Posterior vena cava (tissue), 2 donors: ENCODE results near the gene GSTM2. TPM values are rescaled to one million over a fixed set of nuclear protein-coding genes. Genes with fewer than 3 reads are reported as not detected.
A peak's percentile ranks its signal among the peaks of the same experiment; 100 is the strongest.

Experiments
- DNase-seq: peaks from one replicate; pipeline ENCODE4 v3.0.0-alpha.2; 2020; ENCODE audit warnings: low spot score
- intact Hi-C, 2 donors: fragments of 100-400 bp; cut with DNase I; formaldehyde crosslinking; loops; one replicate each; pipeline versions ENCODE4 v1.14.1 to v1.14.2; 2022 to 2023
- total RNA-seq, 2 donors: library from RNA; stranded (reverse); fragmentation: NEBNext Ultra II Directional; extraction: Animal tissue kit (Norgen Biotek cat#: 25700); gene quantifications; one replicate each; pipeline ENCODE4 v1.2.1, GENCODE V29; 2021
- donor health status: DM: yes; HTN: yes; CAD: no.
- donor health status: DM: yes; HTN: yes; CAD: no.

GSTM2 gene
- total RNA-seq, 2 donors from 2014 or later = 29.2 to 45.9 TPM

DNA sequence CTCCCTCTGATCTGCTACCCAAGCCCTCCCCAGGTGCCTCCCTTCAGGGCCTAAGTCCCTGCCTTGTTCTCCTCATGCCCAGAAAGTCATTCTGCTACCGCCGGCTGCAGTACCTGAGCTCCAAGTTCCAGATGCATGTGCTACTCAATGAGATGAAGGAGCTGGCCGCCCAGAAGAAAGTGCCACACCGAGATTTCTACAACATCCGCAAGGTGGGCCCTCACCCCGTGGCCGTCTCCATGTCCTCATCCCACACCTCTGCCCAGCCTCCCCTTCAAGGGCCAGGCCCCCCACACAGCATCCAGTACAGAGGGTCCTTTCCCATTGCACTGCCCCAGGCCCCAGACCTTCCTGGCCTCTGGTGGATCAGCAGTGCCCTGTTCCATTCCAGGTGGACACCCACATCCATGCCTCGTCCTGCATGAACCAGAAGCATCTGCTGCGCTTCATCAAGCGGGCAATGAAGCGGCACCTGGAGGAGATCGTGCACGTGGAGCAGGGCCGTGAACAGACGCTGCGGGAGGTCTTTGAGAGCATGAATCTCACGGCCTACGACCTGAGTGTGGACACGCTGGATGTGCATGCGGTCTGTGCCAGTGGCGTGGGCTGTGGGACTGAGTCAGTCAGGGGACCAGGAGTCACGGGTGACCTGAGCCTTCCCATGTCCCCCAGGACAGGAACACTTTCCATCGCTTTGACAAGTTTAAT lies 40.0 kb upstream of the GSTM2 start:
- intact Hi-C loops = loop anchor here (5.0 to 10.0 kb wide), 2 partner anchors 83 to 86 kb away; partner anchors contain the start of gene GNAI3 (in 1 of the 2)
- peak; percentile 77 for DNase-seq

DNA sequence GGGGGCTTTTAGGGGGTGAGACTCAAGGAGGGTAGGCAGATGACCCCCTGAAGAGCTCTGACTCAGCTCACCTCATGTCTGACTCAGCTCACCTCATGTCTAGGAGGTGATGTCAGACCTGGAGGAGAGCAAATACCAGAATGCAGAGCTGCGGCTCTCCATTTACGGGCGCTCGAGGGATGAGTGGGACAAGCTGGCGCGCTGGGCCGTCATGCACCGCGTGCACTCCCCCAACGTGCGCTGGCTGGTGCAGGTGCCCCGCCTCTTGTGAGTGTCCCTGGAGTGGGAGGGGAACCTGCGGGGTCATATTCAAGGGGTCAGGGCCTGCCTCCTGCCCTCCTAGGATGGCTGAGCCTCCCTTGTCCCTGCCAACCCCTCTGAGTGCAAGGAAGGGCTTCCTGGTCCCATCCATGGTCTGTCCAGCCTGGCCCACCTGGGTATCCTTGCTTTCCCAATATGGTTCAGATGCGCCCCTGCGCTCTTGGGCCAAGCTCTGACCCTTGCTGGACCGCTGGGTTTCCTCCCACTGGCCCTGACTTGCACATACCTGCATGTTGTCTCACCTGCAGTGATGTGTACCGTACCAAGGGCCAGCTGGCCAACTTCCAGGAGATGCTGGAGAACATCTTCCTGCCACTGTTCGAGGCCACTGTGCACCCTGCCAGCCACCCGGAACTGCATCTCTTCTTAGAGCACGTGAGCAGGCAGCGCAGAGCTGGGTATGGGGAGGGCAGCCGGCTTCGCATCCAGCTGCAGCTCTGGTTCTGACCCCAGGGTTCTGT lies 39.1 kb upstream of the GSTM2 start:
- no peak for DNase-seq

DNA sequence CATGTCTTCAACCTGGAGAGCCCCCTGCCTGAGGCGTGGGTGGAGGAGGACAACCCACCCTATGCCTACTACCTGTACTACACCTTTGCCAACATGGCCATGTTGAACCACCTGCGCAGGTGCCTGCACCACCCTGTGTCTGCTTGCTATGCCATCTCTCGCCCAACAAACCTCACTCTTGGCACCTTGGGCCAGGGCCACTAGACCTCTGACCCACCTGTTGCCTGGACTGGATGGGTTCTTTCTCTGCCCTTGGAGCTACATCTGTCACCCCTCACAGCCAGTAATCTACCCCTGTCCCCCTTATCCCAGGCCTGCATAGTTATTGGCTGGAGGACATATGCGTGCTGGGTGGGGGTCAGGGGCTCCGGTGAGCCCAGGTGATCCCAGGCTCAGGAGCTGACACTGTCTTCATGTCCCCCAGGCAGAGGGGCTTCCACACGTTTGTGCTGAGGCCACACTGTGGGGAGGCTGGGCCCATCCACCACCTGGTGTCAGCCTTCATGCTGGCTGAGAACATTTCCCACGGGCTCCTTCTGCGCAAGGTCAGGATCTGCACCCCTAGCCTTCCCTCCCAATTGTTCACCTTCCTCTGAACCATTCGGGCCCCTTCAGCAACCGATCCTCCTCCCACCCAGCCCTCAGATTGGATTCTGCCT lies 38.4 kb upstream of the GSTM2 start:
- no peak for DNase-seq
- intact Hi-C loops = loop anchor here (5.0 to 10.0 kb wide), 3 partner anchors 85 to 355 kb away; partner anchors contain the start of genes AHCYL1 (in 1 of the 2) and GNAI3 (in 1 of the 2)

More for the DNA sequence above, 39.1 kb upstream of the GSTM2 start:
- intact Hi-C loops = loop anchor here (5.0 to 10.0 kb wide), 2 partner anchors 84 to 86 kb away; partner anchors contain the start of gene GNAI3 (in 1 of the 2)

DNA sequence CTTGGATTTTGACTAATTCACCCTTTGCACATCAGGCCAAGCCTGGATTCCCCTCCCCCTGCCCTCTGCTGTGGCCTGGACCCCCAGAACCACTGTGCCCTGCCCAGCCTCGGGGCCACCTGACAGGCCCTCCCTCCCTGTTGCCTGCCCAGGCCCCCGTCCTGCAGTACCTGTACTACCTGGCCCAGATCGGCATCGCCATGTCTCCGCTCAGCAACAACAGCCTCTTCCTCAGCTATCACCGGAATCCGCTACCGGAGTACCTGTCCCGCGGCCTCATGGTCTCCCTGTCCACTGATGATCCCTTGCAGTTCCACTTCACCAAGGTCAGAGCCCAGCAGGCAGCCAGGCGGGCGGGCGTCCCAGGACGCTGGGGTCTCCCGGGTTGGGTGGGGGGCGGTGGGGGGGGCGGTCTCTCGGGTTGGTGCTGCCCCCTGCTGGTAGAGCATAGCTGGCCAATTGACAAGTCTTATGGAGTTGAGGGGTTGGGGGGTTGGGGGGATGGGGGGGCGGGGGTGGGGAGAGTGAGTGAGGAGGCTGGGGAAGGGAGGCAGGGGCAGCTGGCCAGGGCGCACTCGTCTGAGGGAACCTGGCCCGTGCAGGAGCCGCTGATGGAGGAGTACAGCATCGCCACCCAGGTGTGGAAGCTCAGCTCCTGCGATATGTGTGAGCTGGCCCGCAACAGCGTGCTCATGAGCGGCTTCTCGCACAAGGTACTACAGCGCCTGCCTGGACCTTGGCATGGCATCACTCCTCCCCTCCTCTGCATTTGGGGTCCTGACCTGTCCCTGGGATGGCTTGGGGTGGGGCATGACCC lies 37.6 kb upstream of the GSTM2 start:
- intact Hi-C loops = loop anchor here in 1 of 2 donors (10.0 kb wide), 1 partner anchor 355 kb away; the partner anchor contains the start of gene AHCYL1
- no peak for DNase-seq

DNA sequence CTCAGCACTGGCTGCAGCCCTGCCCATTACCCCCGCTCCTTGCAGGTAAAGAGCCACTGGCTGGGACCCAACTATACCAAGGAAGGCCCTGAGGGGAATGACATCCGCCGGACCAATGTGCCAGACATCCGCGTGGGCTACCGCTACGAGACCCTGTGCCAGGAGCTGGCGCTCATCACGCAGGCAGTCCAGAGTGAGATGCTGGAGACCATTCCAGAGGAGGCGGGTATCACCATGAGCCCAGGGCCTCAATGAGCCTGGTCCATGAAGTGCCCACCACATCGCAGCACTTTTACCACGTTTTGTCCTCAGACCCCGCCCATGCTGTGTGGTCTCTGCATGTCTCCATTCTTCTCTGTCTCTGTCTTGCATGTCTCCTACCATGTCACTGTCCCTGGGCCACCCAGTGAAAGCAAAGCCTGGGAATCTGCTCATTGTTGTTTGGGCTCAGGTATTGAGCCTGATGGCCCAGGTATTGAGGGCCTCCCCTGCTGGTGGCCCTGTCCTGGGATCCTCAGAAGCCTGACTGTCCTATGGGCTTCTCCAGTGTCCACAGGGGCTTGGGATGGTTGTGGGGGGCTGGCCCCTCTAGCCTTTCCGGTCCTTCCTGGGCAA lies 36.9 kb upstream of the GSTM2 start:
- DNase-seq = no peak
- intact Hi-C loops = loop anchor here in 1 of 2 donors (10.0 kb wide), 1 partner anchor 354 kb away; the partner anchor contains the start of gene AHCYL1

DNA sequence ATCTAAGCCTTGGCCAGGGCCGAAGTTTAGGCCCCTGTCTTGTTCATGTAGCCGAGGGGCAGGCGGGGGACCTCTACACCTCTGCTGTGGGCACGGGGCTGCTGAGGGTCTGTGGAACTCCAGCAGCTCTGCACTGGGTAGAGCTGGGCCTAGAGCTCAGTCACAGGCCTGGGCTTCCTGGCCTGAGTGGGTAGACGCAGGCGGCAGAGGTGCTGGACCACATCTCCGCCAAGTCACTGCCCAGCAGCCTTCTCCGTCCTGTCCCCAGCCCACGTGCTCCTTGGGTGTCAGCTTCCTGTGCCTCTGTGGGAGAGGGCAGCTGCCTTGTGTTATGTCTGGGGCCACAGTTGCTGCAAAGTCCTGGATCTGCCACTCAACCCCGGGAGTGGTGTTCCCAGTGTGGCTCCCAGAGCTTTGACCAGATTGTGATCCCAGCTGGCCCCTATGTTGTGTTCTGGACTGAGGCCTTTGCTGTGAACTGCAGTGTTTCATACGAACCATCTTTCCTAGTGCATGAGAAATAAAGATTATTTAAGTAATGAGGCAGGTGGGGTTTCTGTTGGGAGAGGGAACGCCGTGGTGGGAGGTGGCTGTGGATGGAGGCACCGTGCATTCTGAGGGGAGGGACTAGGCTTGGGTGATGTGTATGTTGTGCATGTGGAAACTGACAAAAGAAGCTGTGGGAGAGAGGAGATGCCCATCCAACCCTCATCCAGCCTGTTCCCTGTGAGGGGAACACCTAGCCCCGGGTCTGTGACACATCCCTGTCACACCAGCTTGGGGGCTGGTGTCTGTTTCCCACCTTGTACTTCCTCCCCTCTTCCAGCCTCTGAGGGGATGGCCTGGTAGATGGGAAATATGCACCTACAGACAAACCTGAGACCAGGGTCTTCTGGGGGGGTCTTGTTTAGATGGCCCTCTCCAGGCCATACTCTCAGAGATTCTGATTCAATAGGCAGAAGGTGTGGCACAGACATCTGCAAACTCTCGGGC lies 36.0 kb upstream of the GSTM2 start:
- no peak for DNase-seq
- intact Hi-C loops = loop anchor here in 1 of 2 donors (10.0 kb wide), 1 partner anchor 353 kb away; the partner anchor contains the start of gene AHCYL1

DNA sequence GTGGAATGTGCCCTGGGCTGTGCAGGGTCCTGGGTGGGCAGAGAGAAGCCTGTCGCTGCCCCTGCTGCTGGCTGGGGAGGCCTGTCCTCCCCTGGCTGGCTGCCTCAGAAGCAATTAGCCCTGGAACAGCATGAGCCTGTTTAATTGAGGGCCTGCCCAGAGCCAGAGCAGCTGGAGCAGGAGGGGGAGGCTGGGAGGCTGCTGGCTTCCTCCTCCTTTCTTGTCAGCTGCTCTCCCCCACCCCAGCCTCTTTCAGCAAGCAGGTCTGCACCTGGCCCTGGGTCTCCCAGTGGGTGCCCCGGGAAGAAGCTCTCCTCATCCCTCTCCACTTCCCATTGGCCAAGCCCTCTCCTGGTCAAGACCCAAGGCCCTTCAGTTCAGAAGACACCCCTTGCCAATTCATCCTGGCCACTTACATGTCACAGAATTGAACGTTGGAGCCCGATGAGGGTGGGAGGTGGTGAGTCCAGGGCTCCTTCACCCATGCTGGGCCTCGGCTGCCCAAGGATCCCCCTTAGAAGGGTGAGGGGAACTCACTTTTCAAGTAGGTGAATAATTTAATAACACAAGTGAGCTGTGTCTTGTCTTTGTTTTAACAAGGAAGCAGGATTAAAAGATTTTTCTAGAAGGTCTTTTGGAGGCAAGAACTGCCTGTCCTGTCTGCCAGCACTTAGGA lies 35.0 kb upstream of the GSTM2 start:
- intact Hi-C loops = loop anchor here in 1 of 2 donors (10.0 kb wide), 1 partner anchor 352 kb away; the partner anchor contains the start of gene AHCYL1
- no peak for DNase-seq

DNA sequence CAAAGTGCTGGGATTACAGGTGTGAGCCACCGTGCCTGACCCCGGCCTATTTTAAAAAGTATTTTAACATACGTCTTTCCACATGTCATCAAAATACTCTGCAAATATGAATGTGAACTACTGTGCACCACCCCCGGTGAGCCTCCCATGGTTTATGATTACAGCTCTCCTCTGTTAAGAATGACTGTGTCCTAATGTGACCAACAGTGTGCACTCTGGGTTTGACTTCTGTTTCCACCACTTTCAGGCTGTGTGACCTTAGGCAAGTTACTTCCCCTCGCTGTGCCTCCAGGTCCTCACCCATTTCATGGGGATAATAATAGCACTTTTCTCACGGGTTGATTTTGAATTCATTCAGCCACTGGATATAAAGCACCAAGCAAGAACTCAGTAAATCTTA lies 33.6 kb upstream of the GSTM2 start:
- DNase-seq = no peak
- intact Hi-C loops = loop anchor here in 1 of 2 donors (10.0 kb wide), 1 partner anchor 351 kb away; the partner anchor contains the start of gene AHCYL1

DNA sequence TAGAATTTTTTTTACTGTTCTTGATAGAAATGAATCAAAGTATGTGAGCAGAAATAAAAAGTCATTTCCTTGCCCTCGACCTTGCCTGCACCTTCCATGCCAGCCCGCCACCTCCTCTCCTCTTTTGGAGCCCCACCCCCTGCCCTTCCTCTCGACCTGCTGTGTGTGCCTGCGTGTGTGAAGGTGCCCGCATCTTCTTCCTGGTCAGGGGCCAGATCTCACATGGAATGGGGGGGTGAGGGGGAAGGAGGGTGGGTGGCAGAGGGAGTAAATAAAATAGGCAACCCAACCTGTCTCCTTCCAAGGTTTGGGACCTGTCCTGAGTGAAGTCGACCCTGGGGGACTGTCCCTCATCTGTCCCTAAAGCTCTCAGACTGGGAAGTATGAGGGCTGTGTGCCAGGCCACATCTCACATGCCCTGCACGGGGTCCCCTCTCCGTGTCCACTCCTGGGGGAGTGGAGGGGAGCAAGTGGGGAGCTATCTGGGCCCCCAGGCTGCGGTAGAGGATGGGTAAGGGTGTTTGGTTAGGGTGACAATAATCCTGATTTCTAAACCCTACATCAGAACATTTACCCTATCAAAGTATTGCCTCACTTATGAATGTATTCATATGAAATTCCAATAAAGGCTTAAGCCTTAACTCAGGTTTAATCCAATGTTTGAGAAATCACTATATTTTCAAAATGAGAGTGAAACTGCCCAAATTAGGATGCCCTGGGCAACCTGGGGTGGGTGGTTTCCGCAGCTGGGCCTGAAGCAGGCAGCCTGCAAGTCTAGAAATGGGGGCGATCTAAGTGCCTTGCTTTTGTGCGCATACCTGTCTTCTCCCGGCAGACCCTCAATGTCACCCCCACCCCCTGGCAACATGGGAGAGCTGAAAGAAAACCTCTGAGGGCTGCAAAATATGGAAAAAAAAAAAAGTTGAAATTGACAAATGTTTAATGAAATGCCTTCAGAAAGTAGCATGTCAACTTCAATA lies 32.8 kb upstream of the GSTM2 start:
- DNase-seq = no peak

DNA sequence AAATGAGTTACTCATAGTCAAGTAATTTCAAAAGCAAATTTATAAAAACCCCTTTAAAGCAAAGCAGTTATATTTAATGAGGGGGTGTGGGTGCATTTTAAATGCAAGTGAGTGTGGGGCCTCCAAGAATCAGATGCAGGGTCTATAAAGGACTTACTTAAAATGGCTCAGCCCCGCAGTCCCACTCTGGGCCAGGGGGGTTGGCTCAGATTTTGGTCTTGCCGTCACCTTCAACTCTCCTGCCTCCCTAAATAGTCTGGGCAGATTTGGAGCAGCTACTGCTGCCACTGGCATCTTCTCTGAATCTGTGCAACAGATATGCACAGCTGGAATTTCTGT lies 32.0 kb upstream of the GSTM2 start:
- intact Hi-C loops = loop anchor here (5.0 to 10.0 kb wide), 2 partner anchors 136 to 349 kb away; partner anchors contain the start of gene AHCYL1 (in 1 of the 2)

More for the DNA sequence above, 32.8 kb upstream of the GSTM2 start:
- intact Hi-C loops = loop anchor here (5.0 to 10.0 kb wide), 2 partner anchors 137 to 350 kb away; partner anchors contain the start of gene AHCYL1 (in 1 of the 2)

DNA sequence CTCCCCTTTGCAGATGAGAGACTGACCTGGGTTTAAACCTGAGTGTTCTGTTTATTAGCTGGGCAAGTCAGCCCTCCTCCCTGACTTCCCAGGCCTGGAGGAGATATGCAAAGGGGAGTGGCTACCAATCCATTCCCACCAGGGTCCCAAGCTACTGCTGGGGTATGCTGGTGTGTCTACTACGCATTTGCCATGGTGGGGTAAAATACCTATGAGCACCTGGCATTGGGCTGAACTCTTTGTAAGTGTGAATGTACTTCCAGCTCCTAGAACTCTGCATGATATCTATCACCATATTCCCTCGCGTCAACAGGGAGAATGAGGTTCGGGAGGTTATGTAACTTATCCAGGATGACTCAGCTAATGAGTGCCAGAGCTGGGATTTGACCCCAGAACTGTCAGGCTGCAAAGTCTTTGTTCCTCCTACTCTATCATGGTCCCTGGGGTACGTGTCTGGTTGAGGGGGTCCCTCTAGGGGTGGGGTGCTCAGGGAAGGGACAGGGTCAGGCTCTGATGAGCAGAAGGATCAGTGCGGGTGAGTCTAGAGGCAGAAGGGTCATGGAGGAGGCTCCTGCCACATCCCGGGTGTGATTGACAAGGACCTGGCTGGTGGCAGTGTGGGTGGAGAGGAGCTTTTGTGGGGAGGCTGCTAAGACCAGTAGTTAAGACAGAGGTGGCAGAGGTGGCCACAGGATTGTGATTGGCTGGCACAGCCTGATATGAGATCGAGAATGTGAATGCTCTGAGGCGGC lies 31.5 kb upstream of the GSTM2 start:
- DNase-seq = no peak
- intact Hi-C loops = loop anchor here (5.0 to 10.0 kb wide), 2 partner anchors 136 to 348 kb away; partner anchors contain the start of gene AHCYL1 (in 1 of the 2)

More for the DNA sequence above, 32.0 kb upstream of the GSTM2 start:
- DNase-seq = no peak

DNA sequence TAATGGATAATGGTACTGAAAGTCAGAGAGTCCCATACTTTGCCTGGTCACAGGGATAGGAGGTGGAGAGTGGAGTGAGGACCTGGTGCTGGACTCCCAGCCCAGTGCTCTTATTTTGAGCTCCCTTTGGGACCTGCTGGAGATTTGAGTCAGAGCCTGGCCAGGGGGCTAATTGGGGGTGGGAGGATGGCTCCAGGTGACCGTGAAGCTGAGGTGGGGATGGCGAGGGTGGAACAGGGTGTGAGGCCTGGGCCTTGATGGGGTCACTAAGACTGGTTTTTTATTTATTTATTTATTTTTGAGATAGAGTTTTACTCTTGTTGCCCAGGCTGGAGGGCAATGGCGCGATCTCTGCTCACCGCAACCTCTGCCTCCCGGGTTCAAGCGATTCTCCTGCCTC lies 30.4 kb upstream of the GSTM2 start:
- no peak for DNase-seq
- intact Hi-C loops = loop anchor here (5.0 to 10.0 kb wide), 2 partner anchors 135 to 347 kb away; partner anchors contain the start of gene AHCYL1 (in 1 of the 2)

DNA sequence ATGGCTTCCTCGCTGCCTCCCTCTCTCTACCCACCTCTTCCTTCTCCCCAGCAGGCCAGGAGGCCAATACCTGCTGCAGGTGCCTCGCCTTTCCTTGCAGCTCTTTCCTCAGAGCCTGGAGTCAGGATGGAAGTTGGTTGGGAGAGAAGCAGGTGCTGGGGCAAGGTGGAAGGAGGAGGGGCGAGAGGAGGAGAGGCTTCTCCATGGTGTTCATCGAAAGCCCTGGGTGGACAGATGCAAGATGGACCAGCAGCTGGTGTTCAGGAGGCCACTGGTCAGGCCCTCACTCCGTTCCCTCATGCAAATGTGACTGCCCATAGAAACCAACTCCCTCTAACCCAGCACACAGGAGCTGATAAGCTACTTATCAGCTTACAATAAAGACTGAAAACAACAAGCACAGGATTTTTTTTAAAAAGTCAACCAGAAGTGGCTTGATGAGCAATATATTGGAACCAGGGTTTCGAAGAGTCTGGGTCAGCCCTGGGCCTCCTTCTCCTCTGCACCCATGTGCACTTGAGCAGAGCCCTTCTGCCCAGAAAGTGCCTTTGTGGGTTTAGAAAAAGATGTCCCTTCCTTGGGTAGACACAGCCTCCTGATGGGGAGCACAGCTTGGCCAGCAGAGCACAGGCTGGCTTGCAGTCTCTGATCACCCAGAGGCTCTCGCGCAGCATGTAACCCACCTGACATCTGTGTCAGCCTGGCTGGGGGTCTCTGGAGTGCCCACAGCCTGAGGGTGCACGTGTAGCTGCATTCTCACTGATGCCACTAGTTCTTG lies 28.6 kb upstream of the GSTM2 start:
- DNase-seq = no peak
- intact Hi-C loops = loop anchor here (5.0 to 10.0 kb wide), 2 partner anchors 133 to 346 kb away; partner anchors contain the start of gene AHCYL1 (in 1 of the 2)
